Suppressor macrophage treated with lipopolysaccharide for 4 hours (primary cell): ENCODE data around the gene DDX39A.
"Not testable (repeated sequence)": the region's sequence is repeated elsewhere in the genome, so short reads cannot be mapped to it uniquely, and the experiment has no call there.

Experiments used
- DNase-seq: peaks from one replicate; pipeline ENCODE4 v3.0.0-alpha.2; 2020

The DDX39A gene

GRCh38 chr19:14419106-14419813, at the start of gene DDX39A:
Gene DDX39A (minus strand): TSS chr19:14419341. CDS start chr19:14413220, 6,121 bp downstream.
- DNase-seq = peak; percentile 99

GRCh38 chr19:14467816-14468215, 48.7 kb upstream of the DDX39A start:
- no peak for DNase-seq

GRCh38 chr19:14467391-14467790, 48.2 kb upstream of the DDX39A start:
- no peak for DNase-seq

GRCh38 chr19:14463747-14464146, 44.6 kb upstream of the DDX39A start:
- no peak for DNase-seq

- DNase-seq = not testable (repeated sequence)
Measured at GRCh38 chr19:14462401-14462800, 43.3 kb upstream of the DDX39A start.

GRCh38 chr19:14460935-14461334, 41.8 kb upstream of the DDX39A start:
- DNase-seq = no peak

GRCh38 chr19:14459703-14460102, 40.6 kb upstream of the DDX39A start:
- DNase-seq = no peak

GRCh38 chr19:14452303-14452702, 33.2 kb upstream of the DDX39A start:
- not testable (repeated sequence) for DNase-seq

GRCh38 chr19:14450876-14451275, 31.7 kb upstream of the DDX39A start:
- DNase-seq = no peak

- DNase-seq = peak; percentile 39
Measured at GRCh38 chr19:14450168-14450874, 31.2 kb upstream of the DDX39A start.

GRCh38 chr19:14449321-14449720, 30.2 kb upstream of the DDX39A start:
- DNase-seq = no peak

GRCh38 chr19:14446336-14447036, 27.3 kb upstream of the DDX39A start:
- no peak for DNase-seq

- no peak for DNase-seq
Measured at GRCh38 chr19:14443632-14444216, 24.6 kb upstream of the DDX39A start.

- no peak for DNase-seq
Measured at GRCh38 chr19:14442891-14443631, 23.9 kb upstream of the DDX39A start.

GRCh38 chr19:14441041-14441938, 22.1 kb upstream of the DDX39A start:
- DNase-seq = no peak

GRCh38 chr19:14440049-14440448, 20.9 kb upstream of the DDX39A start:
- peak; percentile 90 for DNase-seq

GRCh38 chr19:14439014-14439413, 19.9 kb upstream of the DDX39A start:
- DNase-seq = no peak

GRCh38 chr19:14437578-14438140, 18.5 kb upstream of the DDX39A start:
- no peak for DNase-seq

- DNase-seq = no peak
Measured at GRCh38 chr19:14435320-14436050, 16.3 kb upstream of the DDX39A start.

GRCh38 chr19:14434543-14435319, 15.6 kb upstream of the DDX39A start:
- no peak for DNase-seq
